ENCODE results near the gene SLC35B2. TPM values are rescaled to one million over a fixed set of nuclear protein-coding genes. Genes with fewer than 3 reads are reported as not detected.
A peak's percentile ranks its signal among the peaks of the same experiment; 100 is the strongest.

Gene SLC35B2
- total RNA-seq, 1 experiment from 2014 or later: 60.6 TPM

DNA sequence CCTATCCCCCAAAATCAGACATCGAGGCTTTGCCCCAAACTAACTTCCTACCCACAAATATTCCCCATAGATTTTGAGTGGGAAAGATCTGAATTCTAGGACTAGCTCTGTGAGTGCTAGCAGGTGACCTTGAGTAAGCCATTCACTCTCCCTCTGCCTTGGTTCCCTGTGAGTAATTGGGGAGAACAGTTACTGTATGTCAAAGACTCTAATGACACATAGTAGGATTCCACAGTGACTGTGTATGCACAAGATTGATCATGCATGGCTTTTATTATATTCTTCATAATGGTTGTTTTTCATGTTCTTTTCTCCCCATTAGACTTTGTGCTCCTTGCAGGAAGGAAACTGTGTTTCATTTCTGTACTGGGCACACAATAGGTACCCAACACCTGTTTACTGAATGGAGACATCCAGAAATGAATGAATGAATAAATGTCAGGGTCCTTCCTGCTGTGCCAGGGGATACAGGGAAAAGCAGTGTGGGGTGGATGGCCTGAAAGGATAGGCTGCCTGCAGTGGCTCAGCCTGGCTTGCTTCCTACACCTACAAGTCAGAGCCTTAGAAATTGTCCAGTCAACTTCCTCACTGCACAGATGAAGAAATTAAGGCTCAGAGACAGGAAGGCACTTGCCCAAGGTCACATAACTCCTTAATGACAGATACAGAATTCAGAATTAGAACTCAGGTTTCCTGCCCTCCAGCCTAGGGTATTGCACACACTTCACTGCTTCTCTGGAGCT, 12.0 kb upstream of the SLC35B2 start:
- DNase-seq (ENCODE audit: extremely low read depth, low read depth): no peak

DNA sequence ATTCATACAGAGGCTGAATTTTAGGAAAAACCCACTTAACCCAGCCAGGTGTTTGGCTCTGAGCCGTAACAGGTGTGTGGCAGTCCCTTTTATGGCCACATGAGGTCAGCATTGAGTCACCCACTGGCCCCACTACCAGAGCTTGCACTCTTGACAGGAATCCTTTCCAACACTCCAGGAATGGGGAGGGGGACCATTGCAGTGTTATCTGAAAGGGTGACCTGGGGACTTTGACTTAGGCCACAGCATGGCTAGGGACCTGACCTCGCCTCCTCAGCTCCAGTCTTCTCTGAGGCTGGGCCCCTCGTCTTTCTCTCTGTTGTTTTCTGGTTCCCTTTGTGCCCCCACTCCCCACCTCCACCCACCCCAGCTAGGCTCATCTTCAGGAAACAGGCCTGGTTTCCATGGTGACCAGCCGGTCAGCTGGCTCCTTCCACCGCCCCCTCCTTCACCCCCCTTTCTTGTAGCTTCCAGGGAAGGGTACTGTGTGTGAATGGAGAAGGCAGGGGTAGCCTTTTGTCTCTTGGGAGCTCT, 10.8 kb upstream of the SLC35B2 start:
- no peak for DNase-seq (ENCODE audit: extremely low read depth, low read depth)

DNA sequence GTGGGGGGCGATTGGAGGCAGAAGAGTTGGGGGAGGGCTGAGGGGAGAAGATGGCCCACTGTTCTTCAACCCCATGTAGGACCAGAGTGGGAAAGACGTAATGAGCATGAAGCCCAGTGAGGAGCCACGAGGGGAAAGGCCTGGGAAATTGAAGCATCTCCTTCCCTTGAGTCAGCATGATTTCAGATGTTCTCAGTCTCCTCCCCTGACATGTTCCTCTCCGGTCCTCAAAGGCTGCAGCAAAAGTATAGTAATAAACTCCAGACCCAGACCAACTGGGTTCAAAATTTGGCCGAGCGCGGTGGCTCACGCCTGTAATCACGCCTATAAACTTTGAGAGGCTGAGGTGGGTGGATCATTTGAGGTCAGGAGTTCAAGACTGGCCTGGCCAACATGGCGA, 9.9 kb upstream of the SLC35B2 start:
- no peak for DNase-seq (ENCODE audit: extremely low read depth, low read depth)

DNA sequence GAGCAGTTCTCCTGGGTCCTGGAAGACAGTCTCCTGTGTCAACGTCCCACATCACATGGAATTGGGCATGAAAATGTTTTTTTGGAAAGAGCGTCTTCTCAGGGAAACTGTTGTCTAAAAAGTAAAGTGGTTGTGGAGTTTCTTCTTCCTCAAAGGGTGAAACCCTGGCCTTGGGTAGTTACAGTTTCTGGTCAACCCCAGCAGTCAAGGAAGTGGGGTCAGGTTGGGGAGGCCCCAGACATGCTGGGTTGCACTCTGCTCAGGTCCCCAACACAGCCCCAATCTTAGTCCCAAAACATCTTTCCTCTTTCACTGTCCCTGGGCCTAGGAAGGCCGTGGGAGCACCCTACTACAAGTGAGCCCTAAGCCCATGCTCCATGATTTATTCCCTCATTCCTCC, 9.0 kb upstream of the SLC35B2 start:
- DNase-seq (ENCODE audit: extremely low read depth, low read depth): no peak

DNA sequence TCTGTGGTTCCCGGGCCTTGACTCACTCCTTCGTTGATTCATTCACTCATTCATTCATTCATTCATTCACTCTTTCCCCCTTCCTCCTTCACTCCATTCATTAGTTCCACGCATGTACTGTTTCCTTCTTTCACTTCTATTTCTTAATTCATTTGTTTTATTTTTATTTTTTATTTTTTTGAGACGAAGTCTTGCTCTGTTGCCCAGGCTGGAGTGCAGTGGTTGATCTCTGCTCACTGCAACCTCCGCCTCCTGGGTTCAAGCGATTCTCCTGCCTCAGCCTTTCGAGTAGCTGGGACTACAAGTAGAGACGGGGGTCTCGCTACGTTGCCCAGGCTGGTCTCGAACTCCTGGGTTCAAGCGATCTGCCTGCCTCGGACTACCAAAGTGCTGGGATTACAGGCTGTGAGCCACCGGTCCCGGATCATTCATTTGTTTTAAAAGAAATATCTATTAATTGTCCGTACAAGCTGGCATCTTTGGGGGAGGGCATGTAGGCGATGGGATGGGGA, 8.4 kb upstream of the SLC35B2 start:
- DNase-seq (ENCODE audit: extremely low read depth, low read depth): no peak

DNA sequence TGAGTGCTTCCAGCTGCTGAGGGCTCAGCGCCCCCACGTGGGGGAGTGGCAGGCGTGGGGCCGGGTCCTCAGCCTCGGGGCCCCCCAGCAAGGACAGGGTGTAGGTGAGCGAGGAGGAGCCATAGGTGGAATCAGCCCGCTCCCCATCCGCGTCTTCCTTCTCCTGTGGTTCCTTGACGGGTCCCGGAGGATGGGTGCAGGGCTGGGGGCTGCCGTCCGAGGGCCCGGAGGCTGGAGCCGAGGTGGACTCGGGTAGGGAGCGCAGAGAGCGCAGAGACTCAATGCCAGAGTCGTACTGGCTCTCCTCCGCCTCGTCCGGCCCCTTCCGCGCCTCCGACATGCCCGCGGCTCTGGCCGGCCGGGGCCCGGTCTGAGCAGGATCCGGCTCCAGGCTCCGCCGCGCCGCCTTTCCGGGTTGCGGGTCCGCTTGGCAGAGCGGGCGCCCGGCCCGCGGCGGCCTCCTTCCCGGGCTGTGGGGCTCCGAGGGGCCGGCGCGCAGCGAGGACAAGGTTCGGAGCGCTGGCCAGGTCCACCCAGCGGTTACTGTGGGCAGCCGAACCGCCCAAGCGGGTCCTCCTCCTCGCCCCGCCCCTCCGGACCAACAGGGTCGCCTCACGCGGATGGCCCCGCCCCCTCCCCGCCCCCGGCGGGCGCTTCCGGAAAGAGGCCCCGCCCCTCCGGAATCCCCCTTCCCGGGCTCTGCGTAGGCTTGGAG, 7.8 kb upstream of the SLC35B2 start, which contains the start of gene NFKBIE:
Gene NFKBIE (minus strand): TSS at position 545 of the 715 bp plus-strand sequence. CDS start 205 bp downstream, at position 340.
- peak; percentile 69 for DNase-seq (ENCODE audit: extremely low read depth, low read depth)

DNA sequence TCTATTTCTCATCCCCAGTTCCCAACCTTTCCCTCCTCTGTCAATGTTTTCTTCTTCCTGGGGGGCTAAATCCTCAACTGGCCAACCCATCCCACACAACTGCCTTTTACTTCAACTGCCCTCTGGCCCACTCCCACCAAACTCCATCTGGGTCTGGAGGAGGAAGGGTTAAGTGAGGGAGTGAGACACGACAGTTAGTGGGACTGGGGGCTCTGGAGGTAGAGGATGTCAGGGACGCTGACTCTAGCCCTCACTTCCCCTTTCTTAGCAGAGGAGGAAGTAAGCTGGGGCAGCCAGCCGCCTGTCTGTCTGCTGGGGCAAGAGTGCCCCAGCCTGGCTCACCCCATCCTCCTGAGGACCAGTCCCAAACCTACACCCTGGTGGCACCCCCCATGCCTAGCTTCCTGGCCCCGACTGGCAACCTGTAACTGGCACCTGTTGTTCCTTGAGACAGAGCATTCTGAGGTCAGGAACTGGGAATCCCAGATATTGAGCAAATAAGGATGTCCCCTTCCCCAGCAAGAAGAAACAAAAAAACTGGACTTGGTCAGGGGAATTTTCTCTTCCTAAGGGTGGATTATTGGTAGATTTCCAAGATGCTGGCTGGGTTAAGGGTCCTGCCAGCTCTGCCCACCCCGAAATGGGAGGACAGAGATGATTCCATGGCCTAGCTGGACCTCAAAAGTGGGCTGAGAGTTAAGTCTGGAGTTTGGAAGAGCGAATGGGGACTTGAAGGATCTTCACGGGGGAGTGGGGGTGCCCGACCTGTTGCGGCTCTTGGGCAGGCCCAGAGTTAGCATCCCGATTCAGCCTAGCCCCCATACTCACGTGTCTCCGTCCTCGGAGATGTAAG, 7.1 kb upstream of the SLC35B2 start:
- DNase-seq (ENCODE audit: extremely low read depth, low read depth): no peak

DNA sequence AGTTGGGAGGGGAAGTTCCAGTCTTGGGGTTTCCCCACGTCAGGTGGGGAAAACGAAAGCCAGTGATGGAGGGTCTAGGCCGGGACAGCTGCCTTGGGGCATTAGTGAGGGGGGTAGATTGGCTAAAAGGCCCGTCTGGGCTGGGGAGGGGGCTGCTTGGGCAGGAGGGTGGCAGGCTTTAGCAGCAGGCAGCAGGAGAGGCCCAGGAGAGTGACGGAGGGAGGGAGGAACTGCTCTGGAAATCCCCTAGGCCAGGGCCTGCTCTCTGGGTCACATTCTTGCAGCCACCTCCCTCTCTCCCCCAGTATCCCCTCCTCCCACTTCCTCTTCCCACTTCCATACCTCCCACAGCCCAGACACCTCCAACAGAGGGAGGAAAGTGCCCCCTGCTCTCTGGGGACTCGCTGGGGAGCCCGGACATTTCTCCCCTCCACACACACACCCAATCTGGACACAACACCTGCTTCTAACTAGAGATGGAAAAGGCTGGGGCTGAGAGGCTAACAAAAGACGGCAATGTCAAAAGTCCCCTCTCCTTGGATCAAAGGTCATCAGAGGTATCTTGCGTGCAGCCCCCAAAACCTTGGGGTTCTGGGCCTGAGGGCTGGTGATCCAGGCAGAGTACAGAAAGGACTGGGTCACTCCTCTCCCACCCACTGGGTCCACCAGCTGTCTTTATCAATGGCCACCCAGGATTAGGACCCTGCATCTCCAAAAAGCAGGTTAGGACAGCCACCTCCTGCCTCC, 6.2 kb upstream of the SLC35B2 start:
- DNase-seq (ENCODE audit: extremely low read depth, low read depth): no peak

DNA sequence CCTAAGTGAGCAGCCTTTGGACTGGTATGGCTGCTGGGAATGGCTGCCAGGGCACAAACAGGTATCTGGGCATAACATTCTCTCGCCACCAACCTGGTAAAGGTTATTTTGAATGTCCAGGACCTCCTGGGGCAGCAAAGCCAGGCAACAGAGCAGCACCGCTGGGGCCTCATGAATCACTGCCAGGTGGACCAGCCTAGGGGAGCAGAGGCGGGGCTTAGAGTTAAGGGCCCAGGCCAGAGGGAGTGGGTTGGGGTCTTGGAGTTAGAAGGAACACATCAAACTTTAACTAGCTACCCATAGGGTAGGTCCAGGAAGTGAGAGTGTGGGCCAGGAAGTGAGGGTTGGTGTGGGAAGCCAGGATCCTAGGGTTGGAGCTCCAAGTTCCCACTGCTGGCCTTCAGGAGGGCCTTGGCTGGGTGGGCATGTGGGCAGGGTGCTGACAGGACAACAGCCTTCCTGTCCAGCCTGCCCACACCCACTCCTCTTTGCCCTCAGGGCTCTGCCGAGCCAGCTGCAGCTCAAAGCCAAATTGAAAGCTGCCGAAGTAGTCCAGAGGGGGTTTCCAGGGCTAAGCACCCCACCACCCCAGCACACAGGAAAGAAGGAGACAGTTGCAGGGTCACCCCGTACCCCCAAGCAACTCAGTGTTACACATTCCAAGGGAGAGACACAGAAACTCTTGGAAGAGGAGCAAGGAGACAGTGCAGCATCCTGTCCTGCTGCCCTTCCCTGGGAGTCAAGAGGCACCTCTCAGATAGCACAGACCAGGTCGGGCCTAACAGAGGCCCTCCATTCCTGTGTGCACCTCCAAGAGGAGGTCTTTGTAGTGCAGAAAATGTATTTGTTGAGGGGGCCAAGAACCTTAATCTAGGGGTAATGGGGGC, 5.4 kb upstream of the SLC35B2 start:
- no peak for DNase-seq (ENCODE audit: extremely low read depth, low read depth)

DNA sequence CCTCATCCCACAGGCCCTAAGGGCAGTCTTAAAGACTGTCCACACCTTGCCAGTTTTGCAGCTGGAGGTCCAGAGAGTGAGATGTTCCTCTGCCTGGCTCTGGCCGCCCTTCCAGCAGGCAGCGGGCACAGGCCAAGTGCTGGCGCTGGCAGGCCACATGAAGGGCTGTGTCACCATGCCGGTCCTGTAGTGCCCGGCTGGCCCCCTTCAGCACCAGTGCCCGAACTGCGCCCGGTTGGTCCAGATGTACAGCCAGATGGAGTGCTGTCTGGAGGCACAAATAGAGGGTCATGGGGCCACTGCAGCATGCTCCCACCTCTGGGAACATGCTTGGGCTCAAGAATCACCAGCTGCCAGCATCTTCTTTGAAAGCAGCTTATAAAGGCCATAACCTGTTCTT, 4.3 kb upstream of the SLC35B2 start:
- no peak for DNase-seq (ENCODE audit: extremely low read depth, low read depth)

DNA sequence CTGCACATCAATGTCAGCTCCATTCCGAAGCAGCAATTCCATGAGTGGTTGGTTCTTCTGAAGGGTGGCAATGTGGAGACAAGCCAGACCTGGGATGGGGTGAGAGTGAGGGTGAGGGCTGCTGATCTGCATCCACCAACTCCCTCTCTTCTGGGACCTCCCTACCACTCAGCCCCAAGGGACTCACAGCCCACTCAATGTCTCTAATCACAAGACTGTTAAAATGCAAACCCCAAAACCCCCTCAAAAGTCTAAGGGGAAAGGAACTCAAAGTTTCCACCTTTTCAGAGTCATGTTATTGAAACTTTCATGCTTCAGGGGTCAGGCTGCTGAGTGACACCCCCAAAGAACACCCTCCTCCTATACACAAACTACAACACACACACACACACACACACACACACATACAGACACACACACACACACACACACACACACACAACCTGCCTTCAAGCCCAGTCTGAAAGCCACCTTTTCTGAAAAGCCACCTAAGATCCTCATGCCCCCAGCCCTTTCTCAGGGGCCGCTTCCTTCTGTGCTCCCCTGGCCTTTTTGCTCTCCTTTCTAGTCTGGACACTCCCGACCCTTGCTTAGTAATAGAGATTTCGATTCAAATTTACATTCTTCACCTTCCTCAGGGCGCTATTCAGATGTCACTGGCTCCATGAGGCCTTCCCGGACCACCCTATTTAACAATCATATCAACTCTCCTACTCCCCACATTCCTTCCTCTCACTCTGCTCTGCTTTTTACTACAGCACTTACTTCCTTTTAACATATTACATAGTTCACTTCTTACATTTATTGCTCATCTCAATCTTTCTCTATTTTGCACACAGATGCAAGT, 3.3 kb upstream of the SLC35B2 start:
- DNase-seq (ENCODE audit: extremely low read depth, low read depth): no peak

DNA sequence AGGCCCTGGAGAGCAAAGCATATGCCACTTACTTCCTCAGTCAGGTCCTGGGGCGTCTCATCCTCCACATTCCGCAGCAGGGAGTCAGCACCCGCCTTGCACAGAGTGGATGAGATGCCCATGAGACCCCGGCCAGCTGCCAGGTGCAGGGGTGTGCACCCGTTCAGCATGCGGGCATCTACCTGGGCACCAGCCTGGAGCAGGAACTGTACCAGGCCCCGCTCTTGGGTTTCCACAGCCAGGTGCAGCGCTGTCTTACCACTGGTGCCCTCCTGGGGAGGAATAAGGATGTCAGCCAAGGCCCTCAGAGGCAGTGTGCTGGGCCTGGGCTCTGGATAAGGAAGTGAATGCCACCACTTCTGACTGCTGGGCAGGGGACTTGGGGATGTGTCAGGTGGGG, 2.7 kb upstream of the SLC35B2 start:
- no peak for DNase-seq (ENCODE audit: extremely low read depth, low read depth)

DNA sequence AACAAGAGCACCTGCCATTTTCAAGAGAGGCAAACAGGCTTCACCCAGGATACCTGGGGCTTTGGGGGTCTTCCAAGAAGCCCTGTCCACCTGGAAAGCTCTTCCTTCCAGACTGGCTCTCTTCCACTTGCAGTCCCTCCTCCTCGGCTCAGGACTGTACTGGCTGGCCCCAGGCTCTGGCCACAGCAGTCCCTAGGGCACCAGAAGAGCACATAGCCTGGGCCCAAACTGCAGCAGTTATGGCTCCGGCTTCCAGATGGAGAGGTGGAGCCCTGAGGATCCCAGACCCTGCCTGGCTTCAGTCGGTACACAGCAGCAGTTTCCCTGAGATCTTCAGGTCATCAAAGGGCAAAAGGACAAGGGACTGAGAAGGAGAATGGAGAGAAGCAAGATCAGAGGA, 1.6 kb upstream of the SLC35B2 start:
- no peak for DNase-seq (ENCODE audit: extremely low read depth, low read depth)

DNA sequence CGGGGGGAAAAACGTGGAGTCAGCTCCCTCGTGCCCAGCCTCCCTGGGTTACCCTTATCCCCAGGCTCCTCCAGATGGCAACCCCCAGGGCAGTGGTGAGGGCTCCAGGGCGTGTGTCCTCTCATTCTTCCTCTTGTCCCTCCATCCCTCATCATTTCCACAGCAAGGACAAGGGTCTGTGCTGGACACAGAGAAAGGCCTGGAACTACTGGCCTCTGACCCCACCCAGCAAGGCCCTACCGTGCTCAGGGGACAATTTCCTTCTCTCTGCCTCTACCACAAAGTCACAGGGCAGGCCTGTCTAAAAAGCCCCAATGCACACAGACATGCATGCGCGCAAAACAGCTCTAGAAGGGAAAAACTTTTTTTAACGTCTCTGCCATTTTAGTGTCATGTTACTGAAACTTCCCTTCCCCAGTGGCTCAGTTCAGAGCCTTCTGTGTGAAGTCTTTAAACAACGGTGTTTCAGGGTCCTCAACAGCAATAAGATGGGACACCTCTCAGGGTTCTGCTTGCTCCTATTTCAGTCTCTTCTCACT, 1.1 kb upstream of the SLC35B2 start:
- DNase-seq (ENCODE audit: extremely low read depth, low read depth): no peak

DNA sequence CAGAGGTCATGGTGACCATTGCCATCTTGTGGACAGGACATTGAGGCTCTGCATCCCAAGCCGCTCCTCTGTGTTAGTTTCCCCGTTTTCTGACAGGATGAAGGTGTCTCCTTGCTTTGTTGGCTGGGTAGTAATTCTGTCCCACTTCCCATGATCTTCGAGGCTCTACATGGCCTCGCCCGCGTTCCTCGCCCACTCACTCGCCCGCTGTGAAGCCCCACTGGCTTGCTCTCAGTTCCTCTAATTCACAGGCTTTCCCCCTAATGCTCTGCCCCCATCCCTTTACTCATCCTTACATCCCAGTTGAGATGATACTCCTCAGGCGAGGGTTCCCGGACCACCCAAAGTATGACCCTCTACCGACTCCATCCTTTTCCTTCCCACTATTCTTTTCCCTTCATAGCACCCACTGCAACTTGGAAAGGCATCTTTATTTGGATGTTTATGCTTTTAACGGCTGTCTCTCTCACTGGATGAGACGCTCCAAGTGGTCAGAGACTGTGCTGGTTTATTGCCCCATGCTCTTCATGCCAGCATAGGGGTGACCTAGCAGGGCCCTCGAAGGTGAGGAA, 511 bp upstream of the SLC35B2 start:
- no peak for DNase-seq (ENCODE audit: extremely low read depth, low read depth)

DNA sequence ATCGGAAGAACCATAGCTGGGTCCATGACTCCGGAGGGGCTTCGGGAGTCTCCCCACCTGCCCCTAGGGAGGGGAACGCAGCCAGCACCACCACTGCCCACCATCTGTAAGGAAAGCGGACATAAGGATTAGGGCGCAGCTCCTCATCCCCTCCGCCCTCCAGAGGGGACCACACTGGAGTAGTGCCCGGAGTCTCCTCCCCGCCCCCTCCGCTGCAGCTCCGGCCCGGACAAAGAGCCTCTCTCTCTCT, 628 bp downstream of the SLC35B2 start:
- no peak for DNase-seq (ENCODE audit: extremely low read depth, low read depth)

DNA sequence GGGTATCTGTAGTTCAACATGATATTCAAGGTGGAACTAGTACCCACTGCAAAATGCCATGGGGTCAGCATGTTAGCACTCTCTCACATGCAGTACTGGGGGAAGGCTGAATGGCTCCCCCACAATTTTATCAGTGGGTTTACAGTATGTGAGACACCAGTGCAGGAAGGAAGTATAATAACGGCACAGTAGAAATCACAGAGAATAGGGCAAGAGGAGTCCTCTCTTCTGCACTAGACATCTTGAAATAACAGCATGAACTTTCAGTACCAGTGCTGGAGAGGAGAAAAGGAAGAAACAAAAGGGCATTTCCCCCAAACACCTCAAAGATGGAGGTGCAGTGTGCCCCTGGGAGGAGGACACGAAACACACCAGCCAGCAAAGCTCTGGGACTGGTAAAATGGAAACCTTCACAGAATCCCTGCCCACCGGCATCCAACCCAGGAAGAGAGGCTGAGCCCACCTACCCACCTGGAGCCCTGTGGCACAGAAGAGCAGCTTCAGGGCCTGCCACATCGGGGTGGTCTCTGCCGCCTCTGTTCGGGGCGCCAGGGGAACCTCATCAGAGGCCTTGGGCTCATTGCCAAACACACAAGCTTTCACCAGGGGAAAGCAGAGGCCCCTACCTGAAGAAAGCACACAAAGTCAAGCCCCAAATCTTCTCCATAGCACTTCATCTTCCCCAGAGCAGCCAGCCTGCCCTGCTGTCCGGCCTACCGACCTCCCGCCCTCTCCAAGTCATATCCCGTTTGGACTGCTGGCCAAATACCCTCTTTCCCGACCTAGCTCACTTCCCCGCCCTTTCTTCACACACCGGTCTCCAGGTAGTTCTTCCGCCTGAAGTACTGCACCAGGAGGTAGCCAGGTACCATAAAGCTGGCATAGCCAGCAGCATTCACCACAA, 1.2 kb downstream of the SLC35B2 start:
- DNase-seq (ENCODE audit: extremely low read depth, low read depth): no peak

Data from NCI-H460 (cell line).